GM23338 (cell line): ENCODE data around the gene USH1C. TPM values are rescaled to one million over a fixed set of nuclear protein-coding genes. Genes with fewer than 3 reads are reported as not detected.

Experiments
- ATAC-seq: fragments of 200-7000 bp; cut with Tn5 transposase; 3 replicates; pipeline ENCODE4 v1.9.1; 2020
- DNase-seq: peaks from one replicate; pipeline ENCODE4 v3.0.0-alpha.2; 2015; ENCODE audit warnings: low spot score
- H2AFZ ChIP-seq: fragments of 200-600 bp; sonication (generic); 2 replicates; pipeline ENCODE4 v1.8.0; 2016; ENCODE audit warnings: antibody characterized with exemption, mild to moderate bottlenecking, moderate library complexity
- H3F3A ChIP-seq: fragments of 200-600 bp; sonication (generic); replicated peaks from 2 replicates; pipeline ENCODE4 v1.8.0; 2017; ENCODE audit warnings: antibody characterized with exemption, mixed run types, low read depth
- H3K27ac ChIP-seq: fragments of 200-600 bp; sonication (generic); 2 replicates; pipeline ENCODE4 v1.6.1; 2016; ENCODE audit warnings: low read depth
- H3K27me3 ChIP-seq: fragments of 200-600 bp; sonication (generic); 2 replicates; pipeline ENCODE4 v1.8.0; 2016; ENCODE audit warnings: mild to moderate bottlenecking, mixed run types, moderate library complexity; ENCODE audit not compliant: insufficient read depth
- H3K36me3 ChIP-seq: fragments of 200-600 bp; sonication (generic); 2 replicates; pipeline ENCODE4 v1.8.0; 2016; ENCODE audit warnings: mild to moderate bottlenecking; ENCODE audit not compliant: insufficient read depth
- H3K4me1 ChIP-seq: fragments of 200-600 bp; sonication (generic); 2 replicates; pipeline ENCODE4 v1.8.0; 2016; ENCODE audit warnings: mild to moderate bottlenecking, moderate library complexity; ENCODE audit not compliant: insufficient read depth
- H3K4me2 ChIP-seq: fragments of 200-600 bp; sonication (generic); 2 replicates; pipeline ENCODE4 v1.7.1; 2017; ENCODE audit warnings: mixed run types
- H3K4me3 ChIP-seq: fragments of 200-600 bp; sonication (generic); 2 replicates; pipeline ENCODE4 v1.6.1; 2016; ENCODE audit warnings: mixed run types
- H3K79me2 ChIP-seq: fragments of 200-600 bp; sonication (generic); replicated peaks from 2 replicates; pipeline ENCODE4 v1.8.0; 2017; ENCODE audit warnings: mild to moderate bottlenecking; ENCODE audit not compliant: insufficient read depth
- H3K9me2 ChIP-seq: fragments of 200-600 bp; sonication (generic); 2 replicates; pipeline ENCODE4 v1.8.0; 2017; ENCODE audit not compliant: insufficient read depth
- H4K20me1 ChIP-seq: fragments of 200-600 bp; sonication (generic); replicated peaks from 2 replicates; pipeline ENCODE4 v1.8.0; 2017; ENCODE audit warnings: mild to moderate bottlenecking; ENCODE audit not compliant: insufficient read depth
- H3K27ac Mint-ChIP-seq: 2 replicates; pipeline ENCODE4 v1.8.0; 2020; ENCODE audit warnings: inconsistent platforms, mild to moderate bottlenecking, moderate library complexity, mixed read lengths
- H3K27me3 Mint-ChIP-seq: 3 replicates; pipeline ENCODE4 v1.8.0; 2022; ENCODE audit warnings: low read depth, mild to moderate bottlenecking, moderate library complexity, mixed read lengths, inconsistent platforms; ENCODE audit not compliant: insufficient read depth, poor library complexity
- H3K36me3 Mint-ChIP-seq: 3 replicates; pipeline ENCODE4 v1.8.0; 2021; ENCODE audit warnings: low read depth, mild to moderate bottlenecking, inconsistent platforms, moderate library complexity, mixed read lengths
- H3K4me1 Mint-ChIP-seq: 3 replicates; pipeline ENCODE4 v1.8.0; 2020; ENCODE audit warnings: mild to moderate bottlenecking, inconsistent platforms, mixed read lengths
- H3K4me3 Mint-ChIP-seq: 3 replicates; pipeline ENCODE4 v1.8.0; 2021; ENCODE audit warnings: moderate library complexity, mild to moderate bottlenecking, inconsistent platforms, mixed read lengths
- H3K9me3 Mint-ChIP-seq: 3 replicates; pipeline ENCODE4 v1.8.0; 2020; ENCODE audit warnings: moderate library complexity, mild to moderate bottlenecking, inconsistent platforms, mixed read lengths
- CREB1 ChIP-seq: fragments of 250-450 bp; sonication (Bioruptor Pico); IDR thresholded peaks from 2 replicates; pipeline ENCODE4 v1.5.0; 2020; ENCODE audit warnings: low read depth, mild to moderate bottlenecking, moderate library complexity
- EZH2 ChIP-seq: fragments of 200-600 bp; sonication (generic); IDR thresholded peaks from one replicate; pipeline ENCODE4 v1.8.0; 2017; ENCODE audit warnings: antibody characterized with exemption, mild to moderate bottlenecking, low read depth; ENCODE audit not compliant: unreplicated experiment
- EZH2phosphoT487 ChIP-seq: fragments of 200-600 bp; sonication (generic); IDR thresholded peaks from one replicate; pipeline ENCODE4 v1.8.1; 2018; ENCODE audit warnings: antibody characterized with exemption; ENCODE audit not compliant: unreplicated experiment
- JUNB ChIP-seq: IDR thresholded peaks from one replicate; pipeline ENCODE4 v1.6.1; 2016; ENCODE audit warnings: antibody characterized with exemption; ENCODE audit not compliant: unreplicated experiment
- NANOG ChIP-seq: IDR thresholded peaks from 2 replicates; pipeline ENCODE4 v1.6.1; 2016; ENCODE audit warnings: antibody characterized with exemption, borderline replicate concordance
- POLR2AphosphoS5 ChIP-seq: IDR thresholded peaks from 2 replicates; pipeline ENCODE4 v1.6.1; 2016; ENCODE audit warnings: antibody characterized with exemption, low read depth
- polyA plus RNA-seq: library from polyadenylated mRNA; unstranded; fragments of >200 nt; fragmentation: Nextera tagmentation; extraction: Ambion mirVana; gene quantifications from 2 replicates; pipeline ENCODE4 v1.2.1, GENCODE V29; 2016
- total RNA-seq: library from RNA; depleted of rRNA; stranded (reverse); fragments of >200 nt; shearing (Covaris generic); gene quantifications from 2 replicates; pipeline ENCODE4 v1.2.3, GENCODE V29; 2014
- TF ChIP-seq, protein P1 (sequence below): IDR thresholded peaks from one replicate; pipeline ENCODE4 v1.6.1; 2018; ENCODE audit warnings: antibody characterized with exemption; ENCODE audit not compliant: unreplicated experiment
- TF ChIP-seq, protein P2 (sequence below): fragments of 250-450 bp; sonication (Bioruptor Pico); IDR thresholded peaks from 2 replicates; pipeline ENCODE4 v1.5.0; 2020; ENCODE audit warnings: mild to moderate bottlenecking, moderate library complexity

Gene USH1C
- total and polyA plus RNA-seq, 2 experiments from 2014 or later = 1.3 to 1.8 TPM

DNA sequence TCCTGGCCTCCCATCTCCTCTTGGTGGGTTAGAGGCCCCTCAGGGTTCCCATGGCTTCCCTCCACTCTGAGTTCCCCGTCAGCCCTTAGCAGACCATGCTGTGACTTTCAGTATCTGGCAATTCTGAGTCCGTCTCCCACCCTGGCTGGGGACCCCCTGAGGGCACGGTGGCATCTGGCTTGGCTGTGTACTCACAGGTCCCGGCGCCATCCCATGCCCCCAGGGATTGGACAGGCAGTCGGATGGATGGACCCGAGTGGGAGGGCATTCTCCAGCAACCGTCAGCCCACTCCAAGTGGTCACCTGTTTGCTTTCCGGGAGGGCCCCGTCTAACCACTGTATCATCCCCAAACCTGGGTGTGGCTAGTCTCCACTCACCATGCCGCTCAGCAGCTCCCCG is 43.5 kb downstream of the USH1C start:
- Histone ChIP-seq H3K4me1 (no peaks in the 10 kb centered on the region), H3K4me2 (no peak overlapping the region), H3K4me3 (no peak overlapping the region), H3K9me2 (no peaks in the 10 kb centered on the region), H3K27me3 (no peaks in the 10 kb centered on the region), H2AFZ (no peak overlapping the region), H3F3A (no peaks in the 10 kb centered on the region), H3K79me2 (no peaks in the 10 kb centered on the region), H3K36me3 (no peaks in the 10 kb centered on the region), H4K20me1 (no peaks in the 10 kb centered on the region), H3K27ac (no peak overlapping the region)
- H3K27me3 Mint-ChIP-seq = peaks cover 19% of the 10 kb centered on the region
- H3K4me1 Mint-ChIP-seq = peaks cover 6% of the 10 kb centered on the region
- no peak overlapping the region for H3K27ac Mint-ChIP-seq
- ATAC-seq = no peak
- no peak for TF ChIP-seq EZH2
- TF ChIP-seq, protein P1, sequence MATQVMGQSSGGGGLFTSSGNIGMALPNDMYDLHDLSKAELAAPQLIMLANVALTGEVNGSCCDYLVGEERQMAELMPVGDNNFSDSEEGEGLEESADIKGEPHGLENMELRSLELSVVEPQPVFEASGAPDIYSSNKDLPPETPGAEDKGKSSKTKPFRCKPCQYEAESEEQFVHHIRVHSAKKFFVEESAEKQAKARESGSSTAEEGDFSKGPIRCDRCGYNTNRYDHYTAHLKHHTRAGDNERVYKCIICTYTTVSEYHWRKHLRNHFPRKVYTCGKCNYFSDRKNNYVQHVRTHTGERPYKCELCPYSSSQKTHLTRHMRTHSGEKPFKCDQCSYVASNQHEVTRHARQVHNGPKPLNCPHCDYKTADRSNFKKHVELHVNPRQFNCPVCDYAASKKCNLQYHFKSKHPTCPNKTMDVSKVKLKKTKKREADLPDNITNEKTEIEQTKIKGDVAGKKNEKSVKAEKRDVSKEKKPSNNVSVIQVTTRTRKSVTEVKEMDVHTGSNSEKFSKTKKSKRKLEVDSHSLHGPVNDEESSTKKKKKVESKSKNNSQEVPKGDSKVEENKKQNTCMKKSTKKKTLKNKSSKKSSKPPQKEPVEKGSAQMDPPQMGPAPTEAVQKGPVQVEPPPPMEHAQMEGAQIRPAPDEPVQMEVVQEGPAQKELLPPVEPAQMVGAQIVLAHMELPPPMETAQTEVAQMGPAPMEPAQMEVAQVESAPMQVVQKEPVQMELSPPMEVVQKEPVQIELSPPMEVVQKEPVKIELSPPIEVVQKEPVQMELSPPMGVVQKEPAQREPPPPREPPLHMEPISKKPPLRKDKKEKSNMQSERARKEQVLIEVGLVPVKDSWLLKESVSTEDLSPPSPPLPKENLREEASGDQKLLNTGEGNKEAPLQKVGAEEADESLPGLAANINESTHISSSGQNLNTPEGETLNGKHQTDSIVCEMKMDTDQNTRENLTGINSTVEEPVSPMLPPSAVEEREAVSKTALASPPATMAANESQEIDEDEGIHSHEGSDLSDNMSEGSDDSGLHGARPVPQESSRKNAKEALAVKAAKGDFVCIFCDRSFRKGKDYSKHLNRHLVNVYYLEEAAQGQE = no peak
- TF ChIP-seq NANOG = no peak
- TF ChIP-seq, protein P2, sequence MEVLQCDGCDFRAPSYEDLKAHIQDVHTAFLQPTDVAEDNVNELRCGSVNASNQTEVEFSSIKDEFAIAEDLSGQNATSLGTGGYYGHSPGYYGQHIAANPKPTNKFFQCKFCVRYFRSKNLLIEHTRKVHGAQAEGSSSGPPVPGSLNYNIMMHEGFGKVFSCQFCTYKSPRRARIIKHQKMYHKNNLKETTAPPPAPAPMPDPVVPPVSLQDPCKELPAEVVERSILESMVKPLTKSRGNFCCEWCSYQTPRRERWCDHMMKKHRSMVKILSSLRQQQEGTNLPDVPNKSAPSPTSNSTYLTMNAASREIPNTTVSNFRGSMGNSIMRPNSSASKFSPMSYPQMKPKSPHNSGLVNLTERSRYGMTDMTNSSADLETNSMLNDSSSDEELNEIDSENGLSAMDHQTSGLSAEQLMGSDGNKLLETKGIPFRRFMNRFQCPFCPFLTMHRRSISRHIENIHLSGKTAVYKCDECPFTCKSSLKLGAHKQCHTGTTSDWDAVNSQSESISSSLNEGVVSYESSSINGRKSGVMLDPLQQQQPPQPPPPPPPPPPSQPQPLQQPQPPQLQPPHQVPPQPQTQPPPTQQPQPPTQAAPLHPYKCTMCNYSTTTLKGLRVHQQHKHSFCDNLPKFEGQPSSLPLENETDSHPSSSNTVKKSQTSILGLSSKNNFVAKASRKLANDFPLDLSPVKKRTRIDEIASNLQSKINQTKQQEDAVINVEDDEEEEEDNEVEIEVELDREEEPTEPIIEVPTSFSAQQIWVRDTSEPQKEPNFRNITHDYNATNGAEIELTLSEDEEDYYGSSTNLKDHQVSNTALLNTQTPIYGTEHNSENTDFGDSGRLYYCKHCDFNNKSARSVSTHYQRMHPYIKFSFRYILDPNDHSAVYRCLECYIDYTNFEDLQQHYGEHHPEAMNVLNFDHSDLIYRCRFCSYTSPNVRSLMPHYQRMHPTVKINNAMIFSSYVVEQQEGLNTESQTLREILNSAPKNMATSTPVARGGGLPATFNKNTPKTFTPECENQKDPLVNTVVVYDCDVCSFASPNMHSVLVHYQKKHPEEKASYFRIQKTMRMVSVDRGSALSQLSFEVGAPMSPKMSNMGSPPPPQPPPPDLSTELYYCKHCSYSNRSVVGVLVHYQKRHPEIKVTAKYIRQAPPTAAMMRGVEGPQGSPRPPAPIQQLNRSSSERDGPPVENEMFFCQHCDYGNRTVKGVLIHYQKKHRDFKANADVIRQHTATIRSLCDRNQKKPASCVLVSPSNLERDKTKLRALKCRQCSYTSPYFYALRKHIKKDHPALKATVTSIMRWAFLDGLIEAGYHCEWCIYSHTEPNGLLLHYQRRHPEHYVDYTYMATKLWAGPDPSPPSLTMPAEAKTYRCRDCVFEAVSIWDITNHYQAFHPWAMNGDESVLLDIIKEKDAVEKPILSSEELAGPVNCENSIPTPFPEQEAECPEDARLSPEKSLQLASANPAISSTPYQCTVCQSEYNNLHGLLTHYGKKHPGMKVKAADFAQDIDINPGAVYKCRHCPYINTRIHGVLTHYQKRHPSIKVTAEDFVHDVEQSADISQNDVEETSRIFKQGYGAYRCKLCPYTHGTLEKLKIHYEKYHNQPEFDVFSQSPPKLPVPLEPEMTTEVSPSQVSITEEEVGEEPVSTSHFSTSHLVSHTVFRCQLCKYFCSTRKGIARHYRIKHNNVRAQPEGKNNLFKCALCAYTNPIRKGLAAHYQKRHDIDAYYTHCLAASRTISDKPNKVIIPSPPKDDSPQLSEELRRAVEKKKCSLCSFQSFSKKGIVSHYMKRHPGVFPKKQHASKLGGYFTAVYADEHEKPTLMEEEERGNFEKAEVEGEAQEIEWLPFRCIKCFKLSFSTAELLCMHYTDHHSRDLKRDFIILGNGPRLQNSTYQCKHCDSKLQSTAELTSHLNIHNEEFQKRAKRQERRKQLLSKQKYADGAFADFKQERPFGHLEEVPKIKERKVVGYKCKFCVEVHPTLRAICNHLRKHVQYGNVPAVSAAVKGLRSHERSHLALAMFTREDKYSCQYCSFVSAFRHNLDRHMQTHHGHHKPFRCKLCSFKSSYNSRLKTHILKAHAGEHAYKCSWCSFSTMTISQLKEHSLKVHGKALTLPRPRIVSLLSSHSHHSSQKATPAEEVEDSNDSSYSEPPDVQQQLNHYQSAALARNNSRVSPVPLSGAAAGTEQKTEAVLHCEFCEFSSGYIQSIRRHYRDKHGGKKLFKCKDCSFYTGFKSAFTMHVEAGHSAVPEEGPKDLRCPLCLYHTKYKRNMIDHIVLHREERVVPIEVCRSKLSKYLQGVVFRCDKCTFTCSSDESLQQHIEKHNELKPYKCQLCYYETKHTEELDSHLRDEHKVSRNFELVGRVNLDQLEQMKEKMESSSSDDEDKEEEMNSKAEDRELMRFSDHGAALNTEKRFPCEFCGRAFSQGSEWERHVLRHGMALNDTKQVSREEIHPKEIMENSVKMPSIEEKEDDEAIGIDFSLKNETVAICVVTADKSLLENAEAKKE = no peak
- no peak for TF ChIP-seq POLR2AphosphoS5
- no peak for TF ChIP-seq JUNB
- TF ChIP-seq EZH2phosphoT487 = no peak
- TF ChIP-seq CREB1 (CRISPR knock-in tag) = no peak
- no peaks in the 10 kb centered on the region; the same call in 2 of the 3 replicates for H3K9me3 Mint-ChIP-seq
- no peak for DNase-seq
- H3K36me3 Mint-ChIP-seq = no peaks in the 10 kb centered on the region
- no peak overlapping the region for H3K4me3 Mint-ChIP-seq
